HepG2 (cell line): ENCODE data around the gene TRPV4. TPM values are rescaled to one million over a fixed set of nuclear protein-coding genes. Genes with fewer than 3 reads are reported as not detected.

Experiments
- ATAC-seq: fragments of 200-7000 bp; cut with Tn5 transposase; 3 replicates; pipeline ENCODE4 v1.9.1; 2020; ENCODE audit warnings: mild to moderate bottlenecking, moderate library complexity
- BruUV-seq: library from RNA; stranded (reverse); fragments of 400-500 nt; replicated peaks from 2 replicates; lab custom pipeline; 2021; lab: Mats Ljungman, UMichigan
- CTCF ChIA-PET: fragments of 300-600 bp; formaldehyde crosslinking; extraction: SDS; loops from one replicate; lab custom pipeline; 2021; ENCODE audit warnings: low total read pairs, inconsistent platforms, low intra/inter-chr PET ratio; lab: Yijun Ruan, JAX
- POLR2A ChIA-PET: fragments of 350-600 bp; sonication (Branson Sonifier 250); formaldehyde crosslinking; loops from one replicate; lab custom pipeline; 2020; ENCODE audit warnings: antibody characterized with exemption, inconsistent platforms; lab: Yijun Ruan, JAX
- DNase-seq: peaks from one replicate; pipeline ENCODE4 v3.0.0-alpha.2; 2015; ENCODE audit warnings: low spot score
- FAIRE-seq: peaks from 3 replicates; lab custom pipeline; 2011; peaks lifted over from hg19 to GRCh38; lab: Jason Lieb, UNC
- H2AFZ ChIP-seq: one replicate; pipeline ENCODE4 v1.6.1; 2011; ENCODE audit warnings: low read length, inconsistent platforms
- H3K27ac ChIP-seq: fragments of 300-600 bp; 3 replicates; pipeline ENCODE4 v1.8.0; 2011; ENCODE audit warnings: mixed run types, mild to moderate bottlenecking, mixed read lengths, low read length, inconsistent platforms; ENCODE audit not compliant: insufficient read depth; ENCODE audit errors: extremely low read length
- H3K27me3 ChIP-seq, 2 experiments: fragments of 200-600 bp in 1 of 2; 2 replicates in 1 of 2; 3 replicates in 1 of 2; pipeline versions ENCODE4 v1.6.0 to v1.8.0; 2011; ENCODE audit warnings: low read length in 2 of 2, mild to moderate bottlenecking in 2 of 2, moderate library complexity in 2 of 2, inconsistent platforms in 1 of 2; ENCODE audit not compliant: insufficient read depth in 2 of 2, control insufficient read depth in 1 of 2
- H3K36me3 ChIP-seq, 2 experiments: fragments of 200-600 bp in 1 of 2; replicated peaks in 1 of 2; 2 replicates in 1 of 2; 3 replicates in 1 of 2; pipeline versions ENCODE4 v1.5.1 to v1.8.0; 2011; ENCODE audit warnings: low read length in 2 of 2, inconsistent platforms in 1 of 2; ENCODE audit not compliant: insufficient read depth in 2 of 2, control insufficient read depth in 1 of 2
- H3K4me1 ChIP-seq: 2 replicates; pipeline ENCODE4 v1.5.1; 2012; ENCODE audit warnings: low read length, inconsistent platforms; ENCODE audit not compliant: insufficient read depth
- H3K4me2 ChIP-seq: 2 replicates; pipeline ENCODE4 v1.6.0; 2011; ENCODE audit warnings: low read depth, low read length, inconsistent platforms
- H3K4me3 ChIP-seq, 3 experiments: fragments of 200-600 bp in 1 of 3; sonication (generic), shearing (Covaris generic) in 1 of 3; replicated peaks in 1 of 3; 2 replicates each; pipeline ENCODE4 v1.5.1; 2011 to 2016; ENCODE audit warnings: low read length in 3 of 3, inconsistent platforms in 2 of 3, low read depth in 2 of 3, mild to moderate bottlenecking in 2 of 3, control low read depth in 1 of 3, mixed read lengths in 1 of 3; ENCODE audit not compliant: insufficient read depth in 1 of 3
- H3K79me2 ChIP-seq: one replicate; pipeline ENCODE4 v1.6.1; 2011; ENCODE audit warnings: low read length, inconsistent platforms; ENCODE audit not compliant: insufficient read depth
- H3K9ac ChIP-seq: 2 replicates; pipeline ENCODE4 v1.6.0; 2011; ENCODE audit warnings: mild to moderate bottlenecking, low read depth, low read length, inconsistent platforms; ENCODE audit not compliant: insufficient read depth
- H3K9me3 ChIP-seq: 2 replicates; pipeline ENCODE4 v1.5.1; 2012; ENCODE audit warnings: mild to moderate bottlenecking, low read length
- H4K20me1 ChIP-seq: 2 replicates; pipeline ENCODE4 v1.6.0; 2011; ENCODE audit warnings: inconsistent platforms, mild to moderate bottlenecking, low read length, moderate library complexity; ENCODE audit not compliant: insufficient read depth
- BCLAF1 ChIP-seq: fragments of 450-650 bp; IDR thresholded peaks from 2 replicates; pipeline ENCODE4 v1.6.1; 2017; ENCODE audit warnings: mild to moderate bottlenecking
- CEBPG ChIP-seq: IDR thresholded peaks from 2 replicates; pipeline ENCODE4 v1.6.1; 2016
- GATA4 ChIP-seq: sonication (generic); IDR thresholded peaks from 2 replicates; pipeline ENCODE4 v1.6.1; 2016; ENCODE audit warnings: antibody characterized with exemption, low read depth, borderline replicate concordance
- HNRNPH1 ChIP-seq: fragments of 200-400 bp; formaldehyde crosslinking; optimal IDR thresholded peaks from 2 replicates; pipeline ENCODE3; 2017; ENCODE audit warnings: mild to moderate bottlenecking, low read depth, low read length
- NKX3-1 ChIP-seq: sonication (generic); formaldehyde crosslinking; IDR thresholded peaks from 2 replicates; pipeline ENCODE4 v1.5.0; 2020; ENCODE audit warnings: missing genetic modification reagents
- NPAS2 ChIP-seq: sonication (generic); formaldehyde crosslinking; IDR thresholded peaks from 2 replicates; pipeline ENCODE4 v1.8.0; 2022; ENCODE audit warnings: mild to moderate bottlenecking, missing genetic modification reagents, borderline replicate concordance
- PCBP1 ChIP-seq: fragments of 200-400 bp; formaldehyde crosslinking; IDR thresholded peaks from 2 replicates; pipeline ENCODE4 v1.6.1; 2017; ENCODE audit warnings: mild to moderate bottlenecking, low read depth, low read length, borderline replicate concordance
- RFXAP ChIP-seq: sonication (generic); formaldehyde crosslinking; IDR thresholded peaks from 2 replicates; pipeline ENCODE4 v1.4.0; 2020; ENCODE audit warnings: missing genetic modification reagents, borderline replicate concordance
- ZC3H13 ChIP-seq: sonication (generic); formaldehyde crosslinking; IDR thresholded peaks from 2 replicates; pipeline ENCODE4 v1.8.1; 2023; ENCODE audit warnings: mild to moderate bottlenecking, missing genetic modification reagents, moderate library complexity
- ZFP36L1 ChIP-seq: sonication (generic); formaldehyde crosslinking; IDR thresholded peaks from 2 replicates; pipeline ENCODE4 v1.8.0; 2022; ENCODE audit warnings: mild to moderate bottlenecking, missing genetic modification reagents, moderate library complexity
- ZNF260 ChIP-seq: sonication (generic); formaldehyde crosslinking; IDR thresholded peaks from 2 replicates; pipeline ENCODE4 v1.4.0; 2020; ENCODE audit warnings: missing genetic modification reagents, low read depth, mild to moderate bottlenecking, borderline replicate concordance
- ZNF530 ChIP-seq: sonication (generic); formaldehyde crosslinking; IDR thresholded peaks from 2 replicates; pipeline ENCODE4 v1.5.0; 2020; ENCODE audit warnings: low read depth, mild to moderate bottlenecking, missing genetic modification reagents
- ZNF672 ChIP-seq: sonication (generic); formaldehyde crosslinking; IDR thresholded peaks from 2 replicates; pipeline ENCODE4 v1.8.1; 2022; ENCODE audit warnings: missing genetic modification reagents
- ZNF878 ChIP-seq: sonication (generic); formaldehyde crosslinking; IDR thresholded peaks from 2 replicates; pipeline ENCODE4 v1.8.1; 2023; ENCODE audit warnings: mild to moderate bottlenecking, missing genetic modification reagents, moderate library complexity
- WGBS: methylation state at CpG from one replicate; pipeline ENCODE4 v1.1.6; 2017; ENCODE audit warnings: low lambda C conversion rate; 5-methylcytosine and 5-hydroxymethylcytosine counted together
- in situ Hi-C: cut with HindIII; loops from 2 replicates; pipeline ENCODE4 v1.10.0; 2017; ENCODE audit warnings: low pct_unique_long_range_greater_than_20kb; ENCODE audit not compliant: extremely low pct_ligation_motif_present
- intact Hi-C: fragments of 100-400 bp; cut with micrococcal nuclease; formaldehyde crosslinking; loops from one replicate; pipeline ENCODE4 v1.10.0; 2022; ENCODE audit not compliant: unreplicated experiment
- polyA plus RNA-seq, 8 experiments: library from polyadenylated mRNA; depleted of rRNA in 3 of 8; stranded (reverse) in 7 of 8; unstranded in 1 of 8; fragments of >200 nt; fragmentation: Illumina TruSeq in 4 of 8; extraction: Trizol in 4 of 8; gene quantifications; 2 replicates each; pipeline versions ENCODE4 v1.2.1 to v1.2.3, GENCODE V29; 2011 to 2016; ENCODE audit warnings: low read depth in 4 of 8, missing spikeins in 1 of 8, mixed read lengths in 1 of 8; ENCODE audit not compliant: insufficient read depth in 1 of 8
- total RNA-seq, 5 experiments: library from RNA; depleted of rRNA; stranded (reverse); fragments of >200 nt; fragmentation: Illumina TruSeq; extraction: Trizol; gene quantifications; 2 replicates each; pipeline ENCODE4 v1.2.3, GENCODE V29; 2016; ENCODE audit warnings: low read depth in 1 of 5

The TRPV4 gene
- total and polyA plus RNA-seq, 2 of the 13 experiments (the other 11 are each of a cell fraction or from before 2014, with no cell fraction given) = 0.66 to 4.7 TPM

GRCh38 chr12:109795023-109795422 lies 38.2 kb downstream of the TRPV4 start:
- ChIA-PET POLR2A (no interaction called here), CTCF (no interaction called here)
- Histone ChIP-seq H2AFZ (no peak overlapping the region), H4K20me1 (no peaks in the 10 kb centered on the region), H3K79me2 (no peaks in the 10 kb centered on the region), H3K36me3 (no peaks in the 10 kb centered on the region), H3K27ac (no peak overlapping the region), H3K4me3 (no peak overlapping the region), H3K4me2 (no peak overlapping the region), H3K4me1 (no peaks in the 10 kb centered on the region), H3K27me3 (peaks cover 0 to 4% of the 10 kb centered on the region in 2 experiments; a peak in 1 of 5 replicates), H3K9ac (no peak overlapping the region), H3K9me3 (no peaks in the 10 kb centered on the region)
- intact Hi-C loops = no loop called here
- TF ChIP-seq PCBP1 (no peak), RFXAP (CRISPR knock-in tag) (no peak), CEBPG (CRISPR knock-in tag) (no peak), ZNF530 (no peak), NKX3-1 (CRISPR knock-in tag) (no peak), BCLAF1 (no peak), HNRNPH1 (no peak), ZNF672 (CRISPR knock-in tag) (no peak), ZFP36L1 (CRISPR knock-in tag) (no peak), NPAS2 (no peak), GATA4 (no peak), ZNF260 (CRISPR knock-in tag) (no peak), ZNF878 (no peak), ZC3H13 (CRISPR knock-in tag) (no peak)
- ATAC-seq (no peak), FAIRE-seq (no peak), DNase-seq (no peak)
- in situ Hi-C loops = no loop called here
- 74% methylated on average over 2 of the region's 2 CpGs for WGBS
- no TSS peak for BruUV-seq
